ENCODE measurements around the gene ADGRF1. TPM values are rescaled to one million over a fixed set of nuclear protein-coding genes. Genes with fewer than 3 reads are reported as not detected.

ADGRF1 gene
- total RNA-seq, 4 donors from 2014 or later = not detected

- Histone ChIP-seq H3K4me3 (no peak overlapping the region), H3K36me3 (no peaks in the 10 kb centered on the region), H3K4me1 (peaks cover 0 to 5% (median 0%) of the 10 kb centered on the region in 4 donors), H3K27me3 (no peaks in the 10 kb centered on the region), H3K27ac (no peak overlapping the region), H3K9me3 (no peaks in the 10 kb centered on the region)
- TF ChIP-seq EP300 (IDR thresholded peaks at IDR 0.05) = no peak
- TF ChIP-seq CTCF (IDR thresholded peaks at IDR 0.05) = no peak
- DNase-seq (ENCODE audit: low spot score in 2 of 2) = no peak
These were observed 6.5 kb upstream of the ADGRF1 start for GRCh38 chr6:47048638-47049037.

- Histone ChIP-seq H3K9me3 (no peaks in the 10 kb centered on the region), H3K36me3 (no peaks in the 10 kb centered on the region), H3K4me3 (no peak overlapping the region), H3K27me3 (no peaks in the 10 kb centered on the region), H3K4me1 (peaks cover 0 to 5% (median 0%) of the 10 kb centered on the region in 4 donors), H3K27ac (no peak overlapping the region)
- peak; percentile 47 to 74 for DNase-seq (ENCODE audit: low spot score in 2 of 2)
- TF ChIP-seq CTCF (IDR thresholded peaks at IDR 0.05) (peak; percentile 48 to 73 (median 59)), EP300 (IDR thresholded peaks at IDR 0.05) (peak in 1 of 2 donors; percentile 28), POLR2A (IDR thresholded peaks at IDR 0.05) (no peak)
- 16 to 20% methylated on average over 8 to 9 of the region's 9 CpGs for WGBS, 2 donors
These were observed 5.6 kb upstream of the ADGRF1 start for GRCh38 chr6:47047479-47048407.

- Histone ChIP-seq H3K9me3 (no peaks in the 10 kb centered on the region), H3K36me3 (no peaks in the 10 kb centered on the region), H3K4me1 (peaks cover 0 to 5% (median 0%) of the 10 kb centered on the region in 4 donors), H3K27me3 (no peaks in the 10 kb centered on the region), H3K4me3 (no peak overlapping the region), H3K27ac (no peak overlapping the region)
- 73 to 75% methylated on average over 3 of the region's 3 CpGs for WGBS, 2 donors
- no peak for TF ChIP-seq CTCF (IDR thresholded peaks at IDR 0.05)
- TF ChIP-seq EP300 (IDR thresholded peaks at IDR 0.05) = no peak
- no peak for TF ChIP-seq POLR2A (IDR thresholded peaks at IDR 0.05)
- DNase-seq (ENCODE audit: low spot score in 2 of 2) = no peak
These were observed 5.0 kb upstream of the ADGRF1 start for GRCh38 chr6:47047097-47047478.

GRCh38 chr6:47044397-47044796 lies 2.3 kb upstream of the ADGRF1 start:
- peaks cover 0 to 5% (median 0%) of the 10 kb centered on the region in 4 donors for H3K4me1 ChIP-seq
- H3K4me3 ChIP-seq = no peak overlapping the region
- H3K9me3 ChIP-seq = no peaks in the 10 kb centered on the region
- TF ChIP-seq EP300 (IDR thresholded peaks at IDR 0.05) = no peak
- no peak for TF ChIP-seq CTCF (IDR thresholded peaks at IDR 0.05)
- no peak for TF ChIP-seq POLR2A (IDR thresholded peaks at IDR 0.05)
- DNase-seq (ENCODE audit: low spot score in 2 of 2) = no peak
- no peaks in the 10 kb centered on the region for H3K27me3 ChIP-seq
- WGBS, 2 donors = 77 to 83% methylated on average over 5 of the region's 5 CpGs
- no peaks in the 10 kb centered on the region for H3K36me3 ChIP-seq
- no peak overlapping the region for H3K27ac ChIP-seq

- Histone ChIP-seq H3K4me1 (peaks cover 0 to 5% (median 0%) of the 10 kb centered on the region in 4 donors), H3K9me3 (no peaks in the 10 kb centered on the region), H3K27ac (no peak overlapping the region), H3K4me3 (no peak overlapping the region), H3K36me3 (no peaks in the 10 kb centered on the region), H3K27me3 (no peaks in the 10 kb centered on the region)
- no peak for TF ChIP-seq CTCF (IDR thresholded peaks at IDR 0.05)
- TF ChIP-seq EP300 (IDR thresholded peaks at IDR 0.05) = no peak
- TF ChIP-seq POLR2A (IDR thresholded peaks at IDR 0.05) = no peak
- WGBS, 2 donors = 81 to 96% methylated on average over 1 of the region's 1 CpG
- DNase-seq (ENCODE audit: low spot score in 2 of 2) = no peak
These were observed 1.2 kb upstream of the ADGRF1 start for GRCh38 chr6:47043286-47043685.

All from tibial nerve (tissue), 4 donors.